GM18499 (cell line): ENCODE data around the gene OR5AC2.

Source experiments
- ATAC-seq: cut with Tn5 transposase; IDR thresholded peaks from one replicate; pipeline ENCODE4 v1.9.1; 2021; ENCODE audit warnings: moderate number of reproducible peaks; ENCODE audit not compliant: insufficient read depth, unreplicated experiment

Gene OR5AC2, protein sequence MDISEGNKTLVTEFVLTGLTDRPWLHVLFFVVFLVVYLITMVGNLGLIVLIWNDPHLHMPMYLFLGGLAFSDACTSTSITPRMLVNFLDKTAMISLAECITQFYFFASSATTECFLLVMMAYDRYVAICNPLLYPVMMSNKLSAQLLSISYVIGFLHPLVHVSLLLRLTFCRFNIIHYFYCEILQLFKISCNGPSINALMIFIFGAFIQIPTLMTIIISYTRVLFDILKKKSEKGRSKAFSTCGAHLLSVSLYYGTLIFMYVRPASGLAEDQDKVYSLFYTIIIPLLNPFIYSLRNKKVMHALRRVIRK

DNA sequence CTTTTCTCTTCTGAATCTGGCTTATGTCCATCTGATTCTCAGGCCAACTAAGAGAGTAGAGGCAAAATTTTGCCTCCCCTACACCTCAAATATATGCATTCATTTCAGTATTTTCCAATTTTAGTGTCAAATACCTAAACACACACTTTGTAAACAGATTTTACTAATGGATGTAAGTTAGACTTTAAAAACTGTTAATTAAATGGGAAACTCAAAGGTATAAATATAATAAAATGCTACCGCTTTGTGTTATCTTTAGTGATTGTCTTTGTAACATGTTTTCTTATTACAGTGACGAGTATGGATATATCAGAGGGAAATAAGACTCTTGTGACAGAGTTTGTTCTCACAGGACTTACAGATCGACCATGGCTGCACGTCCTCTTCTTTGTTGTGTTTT, at the start of gene OR5AC2:
TSS of gene OR5AC2 (plus strand) at position 301 of the 400 bp plus-strand sequence. CDS start at position 301, 0 bp downstream.
- ATAC-seq: no peak

DNA sequence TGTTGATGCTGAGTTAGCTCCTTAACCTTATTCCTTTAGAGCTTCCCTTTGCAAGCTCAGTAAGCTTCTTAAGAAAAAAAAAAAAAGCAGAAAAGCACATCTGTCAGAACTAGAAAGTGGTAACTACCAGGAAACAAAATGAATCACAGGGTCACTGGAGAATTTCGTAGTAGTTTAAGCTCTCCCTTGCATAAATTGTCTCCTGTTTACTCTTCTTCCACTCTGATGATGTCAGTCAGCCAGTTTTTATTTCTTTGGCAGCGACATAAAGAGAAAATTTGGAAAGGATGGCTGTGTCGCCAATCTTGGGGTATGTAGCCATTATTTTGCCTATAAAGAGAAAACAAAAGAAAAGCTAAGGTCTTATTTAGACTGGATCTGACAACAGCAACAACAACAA, 48.7 kb upstream of the OR5AC2 start:
- ATAC-seq: no peak

GRCh38 chr3:98038876-98039275, 48.1 kb upstream of the OR5AC2 start:
- ATAC-seq: no peak

GRCh38 chr3:98039322-98040024, 47.5 kb upstream of the OR5AC2 start:
- peak; percentile 89 for ATAC-seq

DNA sequence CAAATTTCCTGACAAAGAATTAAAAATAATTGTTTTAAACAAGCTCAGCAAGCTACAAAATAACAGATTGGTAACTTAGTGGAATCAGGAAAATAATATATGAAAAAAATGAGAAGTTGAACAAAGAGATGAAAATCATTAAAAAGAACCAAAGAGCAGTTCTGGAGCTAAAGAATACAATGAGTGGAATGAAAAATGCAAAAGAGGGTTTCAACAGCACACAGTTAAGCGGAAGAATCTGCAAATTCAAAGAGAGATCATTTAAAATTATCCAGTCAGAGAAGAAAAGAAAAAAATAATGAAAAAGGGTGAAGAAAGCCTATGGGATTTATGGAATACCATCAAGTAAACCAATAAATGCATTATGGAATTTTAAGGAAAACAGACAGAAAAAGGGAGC, 45.6 kb upstream of the OR5AC2 start:
- no peak for ATAC-seq

DNA sequence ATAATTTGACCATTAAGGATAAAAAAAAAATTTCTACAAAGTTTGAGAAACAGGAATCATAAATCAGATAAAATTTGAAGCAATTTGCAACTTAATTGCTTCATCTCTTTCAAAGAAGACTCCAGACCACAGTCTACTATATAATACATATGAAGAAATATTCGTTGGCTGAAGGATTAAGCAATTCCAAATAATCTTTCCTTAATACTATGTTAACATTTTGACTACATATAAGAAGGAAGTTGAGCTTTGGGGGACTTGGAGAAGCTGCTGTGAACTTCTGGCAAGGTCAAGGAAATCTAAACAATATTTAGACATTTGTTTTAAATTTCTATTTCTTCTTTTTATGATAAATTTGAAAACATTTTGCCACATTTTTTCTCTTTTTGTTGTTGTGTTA, 38.4 kb upstream of the OR5AC2 start:
- ATAC-seq: no peak

- no peak for ATAC-seq
Observed at GRCh38 chr3:98049271-98049670, 37.7 kb upstream of the OR5AC2 start.

- ATAC-seq: no peak
Observed at GRCh38 chr3:98056035-98056434, 30.9 kb upstream of the OR5AC2 start.

- ATAC-seq: no peak
Observed at GRCh38 chr3:98057631-98058030, 29.3 kb upstream of the OR5AC2 start.

DNA sequence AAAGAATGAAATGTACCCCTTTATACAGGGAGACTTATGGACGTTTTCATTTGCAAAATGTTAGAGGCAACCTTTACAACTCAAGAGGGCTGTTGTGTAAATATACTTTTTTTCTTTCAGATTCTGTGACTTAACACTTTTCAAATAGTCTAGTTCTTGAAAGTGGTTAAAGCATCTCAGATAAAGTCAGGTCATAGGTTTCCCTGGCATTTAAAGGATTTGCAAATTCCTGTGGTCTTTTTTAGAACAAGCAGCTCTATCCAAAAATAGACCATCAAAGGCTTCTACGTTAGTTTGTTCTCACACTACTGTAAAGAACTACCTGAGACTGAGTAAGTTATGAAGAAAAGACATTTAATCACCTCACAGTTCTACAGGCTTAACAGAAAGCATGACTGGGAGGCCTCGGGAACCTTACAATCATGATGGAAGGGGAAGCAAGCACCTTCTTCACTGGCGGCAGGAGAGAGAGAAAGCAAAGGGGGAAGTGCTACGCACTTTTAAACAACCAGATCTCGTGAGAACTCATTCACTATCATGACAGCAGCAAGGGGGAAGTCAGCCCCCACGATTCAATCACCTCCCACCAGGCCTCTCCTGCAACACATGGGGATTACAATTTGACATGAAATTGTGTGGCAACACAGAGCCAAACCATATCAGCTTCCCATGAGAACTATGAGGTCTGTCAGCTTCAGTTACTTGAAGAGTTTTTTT, 28.6 kb upstream of the OR5AC2 start:
- ATAC-seq: no peak

- ATAC-seq: no peak
Observed at GRCh38 chr3:98068824-98069223, 18.1 kb upstream of the OR5AC2 start.

- ATAC-seq: no peak
Observed at GRCh38 chr3:98070840-98071239, 16.1 kb upstream of the OR5AC2 start.

DNA sequence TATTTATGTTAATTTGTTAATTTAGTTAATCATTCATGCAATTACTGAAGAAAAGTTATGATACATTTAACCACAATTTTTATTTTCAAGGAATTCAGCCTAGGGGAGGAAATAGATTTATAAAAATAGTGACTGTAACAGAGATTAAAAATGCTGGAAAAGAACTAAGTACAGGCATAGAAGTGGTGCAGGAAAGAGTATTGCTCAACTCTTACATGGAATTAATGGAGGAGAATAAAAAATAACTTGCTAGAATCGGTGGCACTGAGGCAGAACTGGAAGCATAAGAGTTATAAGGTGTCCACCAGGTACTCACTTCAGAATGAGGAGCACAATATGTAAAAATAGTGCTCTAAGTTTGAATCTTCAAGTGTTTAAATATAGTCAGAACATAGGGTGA, 13.5 kb upstream of the OR5AC2 start:
- ATAC-seq: no peak

GRCh38 chr3:98095882-98096281, 8.9 kb downstream of the OR5AC2 start:
- ATAC-seq: no peak

GRCh38 chr3:98099848-98100247, 12.9 kb downstream of the OR5AC2 start:
- ATAC-seq: no peak

GRCh38 chr3:98108162-98108561, 21.2 kb downstream of the OR5AC2 start:
- ATAC-seq: no peak

GRCh38 chr3:98109807-98110549, 23.0 kb downstream of the OR5AC2 start:
- ATAC-seq: no peak

DNA sequence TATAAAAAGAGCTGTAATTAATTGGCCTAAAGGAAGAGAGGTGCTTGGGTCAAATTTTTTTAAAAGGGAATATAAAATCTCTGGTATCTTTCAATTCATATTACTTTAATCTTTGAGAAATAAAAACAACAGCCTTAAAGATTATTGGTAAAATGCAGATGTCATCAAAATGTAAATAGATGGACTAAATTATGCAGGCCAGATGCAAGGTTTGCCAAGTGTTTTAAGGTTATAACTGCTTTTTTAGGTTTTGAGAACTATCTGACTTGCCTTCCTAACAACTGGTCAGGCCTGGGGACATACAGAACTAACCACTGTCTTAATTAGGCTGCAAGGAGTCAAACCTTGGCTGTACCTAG, 23.6 kb downstream of the OR5AC2 start:
- ATAC-seq: no peak

DNA sequence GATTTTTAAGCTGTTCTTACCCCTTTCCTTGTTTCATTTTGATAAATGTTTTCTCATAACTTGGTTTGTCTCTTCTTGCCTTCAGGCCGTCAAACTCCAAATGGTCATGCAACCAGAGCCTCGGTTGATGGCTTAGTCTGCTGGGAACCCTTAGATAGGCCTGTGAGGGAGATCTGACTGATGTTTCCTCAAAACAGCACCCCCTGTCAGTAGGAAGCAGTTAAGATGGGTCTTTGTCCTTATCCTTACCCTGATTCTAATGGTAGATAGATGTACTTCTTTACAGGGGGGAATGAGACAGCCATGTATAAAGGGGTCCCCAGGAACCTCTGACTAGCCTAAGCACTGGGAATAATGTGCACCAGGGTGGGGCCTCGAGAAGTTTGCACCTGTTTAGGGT, 27.3 kb downstream of the OR5AC2 start:
- ATAC-seq: no peak

GRCh38 chr3:98115717-98116116, 28.7 kb downstream of the OR5AC2 start:
- no peak for ATAC-seq

GRCh38 chr3:98130421-98130820, 43.4 kb downstream of the OR5AC2 start, which contains the start of gene OR5H1:
Gene OR5H1, plus strand, starts transcription at chr3:98130721. Its CDS starts 1,977 bp downstream, at chr3:98132698.
- no peak for ATAC-seq
